Gastrocnemius medialis (tissue), 4 donors: ENCODE data around the gene FYB2.

ENCODE experiments used
- POLR2A ChIP-seq, 2 donors: fragments of 450-650 bp; IDR thresholded peaks; one replicate each; pipeline ENCODE4 v1.6.1; 2017; ENCODE audit warnings: antibody characterized with exemption in 2 of 2, mild to moderate bottlenecking in 2 of 2, moderate library complexity in 2 of 2
- TF ChIP-seq, protein P1 (sequence below), 5 experiments: fragments of 450-650 bp in 3 of 5; fragments of 200-600 bp in 2 of 5; sonication (generic) in 2 of 5; IDR thresholded peaks in 4 of 5; conservative IDR thresholded peaks in 1 of 5; 1 replicate in 4 of 5; 2 replicates in 1 of 5; pipeline ENCODE4 v1.5.1; 2016 to 2019; ENCODE audit warnings: antibody characterized with exemption in 5 of 5, mild to moderate bottlenecking in 3 of 5, moderate library complexity in 3 of 5

- TF ChIP-seq, protein P1, sequence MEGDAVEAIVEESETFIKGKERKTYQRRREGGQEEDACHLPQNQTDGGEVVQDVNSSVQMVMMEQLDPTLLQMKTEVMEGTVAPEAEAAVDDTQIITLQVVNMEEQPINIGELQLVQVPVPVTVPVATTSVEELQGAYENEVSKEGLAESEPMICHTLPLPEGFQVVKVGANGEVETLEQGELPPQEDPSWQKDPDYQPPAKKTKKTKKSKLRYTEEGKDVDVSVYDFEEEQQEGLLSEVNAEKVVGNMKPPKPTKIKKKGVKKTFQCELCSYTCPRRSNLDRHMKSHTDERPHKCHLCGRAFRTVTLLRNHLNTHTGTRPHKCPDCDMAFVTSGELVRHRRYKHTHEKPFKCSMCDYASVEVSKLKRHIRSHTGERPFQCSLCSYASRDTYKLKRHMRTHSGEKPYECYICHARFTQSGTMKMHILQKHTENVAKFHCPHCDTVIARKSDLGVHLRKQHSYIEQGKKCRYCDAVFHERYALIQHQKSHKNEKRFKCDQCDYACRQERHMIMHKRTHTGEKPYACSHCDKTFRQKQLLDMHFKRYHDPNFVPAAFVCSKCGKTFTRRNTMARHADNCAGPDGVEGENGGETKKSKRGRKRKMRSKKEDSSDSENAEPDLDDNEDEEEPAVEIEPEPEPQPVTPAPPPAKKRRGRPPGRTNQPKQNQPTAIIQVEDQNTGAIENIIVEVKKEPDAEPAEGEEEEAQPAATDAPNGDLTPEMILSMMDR (IDR thresholded peaks at IDR 0.05 in 4 of 5, conservative IDR thresholded peaks at IDR 0.05 in 1 of 5) = no peak
- no peak for TF ChIP-seq POLR2A (IDR thresholded peaks at IDR 0.05)
These were observed 63.3 kb downstream of the FYB2 start for GRCh38 chr1:56755911-56756310.
